ENCODE measurements around the gene MAPK4.
"Not testable (repeated sequence)": the region's sequence is repeated elsewhere in the genome, so short reads cannot be mapped to it uniquely, and the experiment has no call there.

MAPK4 gene

GRCh38 chr18:50558157-50558556, 1.7 kb upstream of the MAPK4 start:
- no peak overlapping the region for H3K4me2 ChIP-seq (ENCODE audit: low read length)
- peaks cover 6% of the 10 kb centered on the region for H3K79me2 ChIP-seq
- no peak for TF ChIP-seq CTCF (IDR thresholded peaks at IDR 0.05)
- H3K36me3 ChIP-seq (ENCODE audit: control insufficient read depth, insufficient read depth, low read length) = no peaks in the 10 kb centered on the region
- no peak overlapping the region for H3K9ac ChIP-seq
- peak overlapping the region; percentile 2 for H3K4me3 ChIP-seq (ENCODE audit: low read depth, low read length)
- H2AFZ ChIP-seq = peak overlapping the region; percentile 36
- peaks cover 23% of the 10 kb centered on the region for H3K4me1 ChIP-seq
- no peaks in the 10 kb centered on the region for H3K9me3 ChIP-seq (ENCODE audit: control insufficient read depth, low read length)
- H3K27ac ChIP-seq = peak overlapping the region; percentile 73
- no peaks in the 10 kb centered on the region for H3K27me3 ChIP-seq (ENCODE audit: control insufficient read depth, insufficient read depth, low read length)

GRCh38 chr18:50558948-50559751, 737 bp upstream of the MAPK4 start:
- Histone ChIP-seq H3K4me2 (ENCODE audit: low read length) (peak overlapping the region; percentile 87), H3K9ac (peak overlapping the region; percentile 81), H3K27me3 (ENCODE audit: control insufficient read depth, insufficient read depth, low read length) (no peaks in the 10 kb centered on the region), H3K79me2 (peaks cover 8% of the 10 kb centered on the region), H3K9me3 (ENCODE audit: control insufficient read depth, low read length) (no peaks in the 10 kb centered on the region), H3K27ac (peak overlapping the region; percentile 73), H3K36me3 (ENCODE audit: control insufficient read depth, insufficient read depth, low read length) (no peaks in the 10 kb centered on the region), H3K4me1 (peaks cover 23% of the 10 kb centered on the region), H2AFZ (peak overlapping the region; percentile 95), H3K4me3 (ENCODE audit: low read depth, low read length) (peak overlapping the region; percentile 61)
- no peak for TF ChIP-seq CTCF (IDR thresholded peaks at IDR 0.05)

- H3K4me3 ChIP-seq (ENCODE audit: low read depth, low read length) = peak overlapping the region; percentile 60
- H3K4me1 ChIP-seq = peaks cover 23% of the 10 kb centered on the region
- no peaks in the 10 kb centered on the region for H3K27me3 ChIP-seq (ENCODE audit: control insufficient read depth, insufficient read depth, low read length)
- H2AFZ ChIP-seq = peak overlapping the region; percentile 92
- H3K4me2 ChIP-seq (ENCODE audit: low read length) = peak overlapping the region; percentile 86
- H3K9me3 ChIP-seq (ENCODE audit: control insufficient read depth, low read length) = no peaks in the 10 kb centered on the region
- no peak for TF ChIP-seq CTCF (IDR thresholded peaks at IDR 0.05)
- no peak overlapping the region for H3K27ac ChIP-seq
- H3K36me3 ChIP-seq (ENCODE audit: control insufficient read depth, insufficient read depth, low read length) = no peaks in the 10 kb centered on the region
- peak overlapping the region; percentile 81 for H3K9ac ChIP-seq
- H3K79me2 ChIP-seq = peaks cover 8% of the 10 kb centered on the region
These were observed 1.1 kb downstream of the MAPK4 start for GRCh38 chr18:50560681-50561629.

- not testable (repeated sequence) for H3K9ac ChIP-seq; H3K9me3 ChIP-seq (ENCODE audit: control insufficient read depth, low read length); H3K27ac ChIP-seq; H3K79me2 ChIP-seq; H3K4me3 ChIP-seq (ENCODE audit: low read depth, low read length); H3K27me3 ChIP-seq (ENCODE audit: control insufficient read depth, insufficient read depth, low read length); H3K36me3 ChIP-seq (ENCODE audit: control insufficient read depth, insufficient read depth, low read length); H3K4me2 ChIP-seq (ENCODE audit: low read length); H2AFZ ChIP-seq
- H3K4me1 ChIP-seq = peaks cover 23% of the 10 kb centered on the region
These were observed 2.4 kb downstream of the MAPK4 start for GRCh38 chr18:50562258-50562657.

- no peak overlapping the region for H3K9ac ChIP-seq
- H3K27me3 ChIP-seq (ENCODE audit: control insufficient read depth, insufficient read depth, low read length) = no peaks in the 10 kb centered on the region
- TF ChIP-seq CTCF (IDR thresholded peaks at IDR 0.05) = no peak
- peaks cover 21% of the 10 kb centered on the region for H3K4me1 ChIP-seq
- no peak overlapping the region for H2AFZ ChIP-seq
- no peak overlapping the region for H3K4me3 ChIP-seq (ENCODE audit: low read depth, low read length)
- H3K9me3 ChIP-seq (ENCODE audit: control insufficient read depth, low read length) = no peaks in the 10 kb centered on the region
- no peaks in the 10 kb centered on the region for H3K36me3 ChIP-seq (ENCODE audit: control insufficient read depth, insufficient read depth, low read length)
- H3K27ac ChIP-seq = no peak overlapping the region
- peaks cover 8% of the 10 kb centered on the region for H3K79me2 ChIP-seq
- H3K4me2 ChIP-seq (ENCODE audit: low read length) = no peak overlapping the region
These were observed 2.8 kb downstream of the MAPK4 start for GRCh38 chr18:50562686-50563085.
